GM12878 (cell line): ENCODE measurements around the gene CA6. TPM values are rescaled to one million over a fixed set of nuclear protein-coding genes. Genes with fewer than 3 reads are reported as not detected.
"Not testable (repeated sequence)": the region's sequence is repeated elsewhere in the genome, so short reads cannot be mapped to it uniquely, and the experiment has no call there.

Experiments used
- ATAC-seq: fragments of 200-7000 bp; cut with Tn5 transposase; 3 replicates; pipeline ENCODE4 v1.9.1; 2020; ENCODE audit warnings: mild to moderate bottlenecking, moderate library complexity
- BruUV-seq: library from RNA; stranded (reverse); fragments of 400-500 nt; replicated peaks from 2 replicates; lab custom pipeline; 2021; lab: Mats Ljungman, UMichigan
- CTCF ChIA-PET: fragments of 300-600 bp; sonication (Branson Sonifier 250); formaldehyde crosslinking; extraction: SDS; loops from one replicate; lab custom pipeline; 2021; ENCODE audit warnings: inconsistent platforms; lab: Yijun Ruan, JAX
- POLR2A ChIA-PET: fragments of 350-600 bp; formaldehyde crosslinking; extraction: SDS; loops from one replicate; lab custom pipeline; 2021; ENCODE audit warnings: inconsistent platforms; lab: Charles Lee
- RAD21 ChIA-PET: fragments of 300-600 bp; sonication (Branson Sonifier 250); formaldehyde crosslinking; loops from one replicate; lab custom pipeline; 2023; ENCODE audit warnings: antibody characterized with exemption; ENCODE audit not compliant: unreplicated experiment; lab: Charles Lee
- SMC1A ChIA-PET: fragments of 300-600 bp; sonication (Branson Sonifier 250); formaldehyde crosslinking; loops from one replicate; lab custom pipeline; 2023; ENCODE audit not compliant: unreplicated experiment, uncharacterized antibody; lab: Charles Lee
- DNase-seq: peaks from one replicate; pipeline ENCODE4 v3.0.0-alpha.2; 2011; ENCODE audit warnings: low read depth, low spot score
- FAIRE-seq: peaks from 3 replicates; lab custom pipeline; 2011; peaks lifted over from hg19 to GRCh38; lab: Jason Lieb, UNC
- H2AFZ ChIP-seq: 2 replicates; pipeline ENCODE4 v1.6.0; 2011; ENCODE audit warnings: low read depth, low read length, control low read depth; ENCODE audit not compliant: control insufficient read depth
- H3K27ac ChIP-seq: 2 replicates; pipeline ENCODE4 v1.5.1; 2011; ENCODE audit warnings: control low read depth; ENCODE audit not compliant: control insufficient read depth, insufficient read depth
- H3K27me3 ChIP-seq, 2 experiments: replicated peaks in 1 of 2; 2 replicates each; pipeline versions ENCODE4 v1.6.0 to v1.6.1; 2011; ENCODE audit warnings: low read length in 1 of 2; ENCODE audit not compliant: control insufficient read depth in 2 of 2, insufficient read depth in 2 of 2
- H3K36me3 ChIP-seq, 2 experiments: 2 replicates each; pipeline ENCODE4 v1.5.1; 2011; ENCODE audit warnings: low read length in 1 of 2; ENCODE audit not compliant: control insufficient read depth in 2 of 2, insufficient read depth in 2 of 2
- H3K4me1 ChIP-seq: 2 replicates; pipeline ENCODE4 v1.6.1; 2011; ENCODE audit warnings: mild to moderate bottlenecking, low read length, moderate library complexity, mixed read lengths; ENCODE audit not compliant: control insufficient read depth, insufficient read depth
- H3K4me2 ChIP-seq: 2 replicates; pipeline ENCODE4 v1.6.0; 2011; ENCODE audit warnings: control low read depth; ENCODE audit not compliant: control insufficient read depth, insufficient read depth
- H3K4me3 ChIP-seq: fragments of 200-600 bp; sonication (generic); 2 replicates; pipeline ENCODE4 v1.5.1; 2016
- H3K79me2 ChIP-seq: 2 replicates; pipeline ENCODE4 v1.6.0; 2011; ENCODE audit warnings: low read length; ENCODE audit not compliant: control insufficient read depth, insufficient read depth
- H3K9ac ChIP-seq: 2 replicates; pipeline ENCODE4 v1.8.0; 2011; ENCODE audit warnings: low read length, control low read depth, mixed read lengths; ENCODE audit not compliant: control insufficient read depth, insufficient read depth
- H3K9me3 ChIP-seq: replicated peaks from 3 replicates; pipeline ENCODE4 v1.5.1; 2011; ENCODE audit warnings: mild to moderate bottlenecking, low read length; ENCODE audit not compliant: control insufficient read depth, insufficient read depth
- H4K20me1 ChIP-seq: 2 replicates; pipeline ENCODE4 v1.6.0; 2011; ENCODE audit not compliant: control insufficient read depth, insufficient read depth
- E2F4 ChIP-seq: IDR thresholded peaks from 2 replicates; pipeline ENCODE4 v1.6.1; 2012; ENCODE audit warnings: low read depth, low read length, improper control_type of control experiment
- IRF4 ChIP-seq: IDR thresholded peaks from 2 replicates; pipeline ENCODE4 v1.6.1; 2011; ENCODE audit warnings: low read depth, low read length
- NFYB ChIP-seq: IDR thresholded peaks from 2 replicates; pipeline ENCODE4 v1.6.1; 2011; ENCODE audit warnings: low read depth, mild to moderate bottlenecking, low read length, improper control_type of control experiment, moderate library complexity; ENCODE audit not compliant: insufficient read depth
- SPI1 ChIP-seq: IDR thresholded peaks from 2 replicates; pipeline ENCODE4 v1.6.1; 2011; ENCODE audit warnings: low read depth, mild to moderate bottlenecking, low read length, moderate library complexity, borderline replicate concordance; ENCODE audit not compliant: insufficient read depth
- TAF1 ChIP-seq: IDR thresholded peaks from 2 replicates; pipeline ENCODE4 v1.6.1; 2011; ENCODE audit warnings: mild to moderate bottlenecking, low read depth, low read length, borderline replicate concordance
- ZNF592 ChIP-seq: fragments of 450-650 bp; IDR thresholded peaks from 2 replicates; pipeline ENCODE4 v1.6.1; 2017; ENCODE audit warnings: mild to moderate bottlenecking, moderate library complexity
- WGBS: methylation state at CpG from one replicate; pipeline ENCODE4 v1.1.6; 2016; ENCODE audit warnings: low lambda C conversion rate; ENCODE audit not compliant: insufficient replicate concordance, insufficient coverage; ENCODE audit errors: missing lambda C conversion rate; 5-methylcytosine and 5-hydroxymethylcytosine counted together
- in situ Hi-C: fragments of 300-500 bp; cut with MboI; formaldehyde crosslinking; loops from 9 replicates; pipeline ENCODE4 v1.14.3; 2018; ENCODE audit warnings: mixed read lengths
- intact Hi-C: fragments of 100-400 bp; cut with micrococcal nuclease; formaldehyde crosslinking; loops from one replicate; pipeline ENCODE4 v1.14.2; 2022; ENCODE audit not compliant: unreplicated experiment
- polyA plus RNA-seq, 11 experiments: library from polyadenylated mRNA; depleted of rRNA in 4 of 11; unstranded in 6 of 11; stranded (reverse) in 5 of 11; fragments of >200 nt; fragmentation: Nextera tagmentation in 4 of 11; fragmentation: Illumina TruSeq in 1 of 11; extraction: Ambion mirVana in 4 of 11; extraction: Trizol in 1 of 11; gene quantifications; 1 replicate in 1 of 11; 2 replicates in 10 of 11; pipeline versions ENCODE4 v1.2.1 to v1.2.3, GENCODE V29; 2011 to 2016; ENCODE audit warnings: inconsistent platforms in 2 of 11, missing spikeins in 2 of 11, low read depth in 1 of 11
- total RNA-seq, 4 experiments: library from RNA; depleted of rRNA in 3 of 4; stranded (reverse); fragments of >200 nt in 3 of 4; fragmentation: Illumina TruSeq in 1 of 4; extraction: Trizol in 1 of 4; gene quantifications; 2 replicates each; pipeline versions ENCODE4 v1.2.1 to v1.2.3, GENCODE V29; 2013 to 2021

The CA6 gene
- total and polyA plus RNA-seq, 10 of the 15 experiments (the other 5 are each of a cell fraction or from before 2014, with no cell fraction given): not detected

- POLR2A ChIA-PET, H3K4me1 ChIP-seq, H3K79me2 ChIP-seq, H3K4me2 ChIP-seq, RAD21 ChIA-PET, BruUV-seq, intact Hi-C loops, H2AFZ ChIP-seq, H3K27ac ChIP-seq, H3K9ac ChIP-seq, DNase-seq, in situ Hi-C loops, ATAC-seq, H3K36me3 ChIP-seq, H4K20me1 ChIP-seq, H3K27me3 ChIP-seq, FAIRE-seq, H3K4me3 ChIP-seq, H3K9me3 ChIP-seq: not testable (repeated sequence)
- TF ChIP-seq NFYB: peak; percentile 79
- ChIA-PET SMC1A (interaction anchor here (1.1 kb wide), 2 partner anchors 16 to 26 kb away, joined by 3 to 8 read pairs; no protein-coding TSS in a partner anchor), CTCF (interaction anchor here (0.5 kb wide), 1 partner anchor 601 kb away, joined by 3 read pairs; no protein-coding TSS in a partner anchor)
- WGBS: 73% methylated on average over 5 of the region's 5 CpGs
Measured at GRCh38 chr1:8898418-8898817, 47.2 kb upstream of the CA6 start.

GRCh38 chr1:8899046-8899445, 46.6 kb upstream of the CA6 start:
- H2AFZ ChIP-seq: no peak overlapping the region
- TF ChIP-seq TAF1 (no peak), ZNF592 (no peak), E2F4 (no peak), IRF4 (no peak), SPI1 (no peak)
- ATAC-seq (no peak), DNase-seq (no peak), FAIRE-seq (no peak)
- no TSS peak for BruUV-seq
- H3K27ac ChIP-seq: no peak overlapping the region
- H4K20me1 ChIP-seq: no peaks in the 10 kb centered on the region
- H3K9ac ChIP-seq: no peak overlapping the region
- RAD21 ChIA-PET: no interaction called here
- POLR2A ChIA-PET: no interaction called here
- no peaks in the 10 kb centered on the region for H3K36me3 ChIP-seq
- 88% methylated on average over 7 of the region's 7 CpGs for WGBS
- no peak overlapping the region for H3K4me3 ChIP-seq
- no peaks in the 10 kb centered on the region; the same call in 2 of the 3 replicates for H3K9me3 ChIP-seq
- intact Hi-C loops: no loop called here
- CTCF ChIA-PET: no interaction called here
- in situ Hi-C loops: no loop called here
- H3K27me3 ChIP-seq: no peaks in the 10 kb centered on the region
- H3K79me2 ChIP-seq: no peaks in the 10 kb centered on the region
- no peak overlapping the region for H3K4me2 ChIP-seq
- H3K4me1 ChIP-seq: peaks cover 6% of the 10 kb centered on the region; the same call in 1 of the 2 replicates
- SMC1A ChIA-PET: interaction anchor here (0.6 to 1.1 kb wide), 3 partner anchors 15 to 27 kb away, joined by 3 to 8 read pairs (median 5); no protein-coding TSS in a partner anchor
